ENCODE results near the gene GLYATL3. TPM values are rescaled to one million over a fixed set of nuclear protein-coding genes. Genes with fewer than 3 reads are reported as not detected.

GLYATL3 gene
- total RNA-seq, 2 experiments from 2014 or later: not detected

GRCh38 chr6:49526598-49526997, 26.9 kb downstream of the GLYATL3 start:
- Mint-ChIP-seq H3K9me3 (no peaks in the 10 kb centered on the region), H3K4me3 (no peak overlapping the region), H3K27me3 (peaks cover 5% of the 10 kb centered on the region), H3K4me1 (ENCODE audit: low read depth) (no peaks in the 10 kb centered on the region), H3K27ac (no peak overlapping the region), H3K36me3 (ENCODE audit: low read depth) (no peaks in the 10 kb centered on the region)
- ATAC-seq (no peak), DNase-seq (no peak)
- ChIA-PET POLR2A (no interaction called here), CTCF (no interaction called here)
- intact Hi-C loops (cut with micrococcal nuclease): no loop called here
- no peak for TF ChIP-seq CTCF (IDR thresholded peaks at IDR 0.05)

GRCh38 chr6:49527320-49527719, 27.6 kb downstream of the GLYATL3 start:
- Mint-ChIP-seq H3K9me3 (no peaks in the 10 kb centered on the region), H3K27ac (no peak overlapping the region), H3K4me1 (ENCODE audit: low read depth) (no peaks in the 10 kb centered on the region), H3K27me3 (peaks cover 6% of the 10 kb centered on the region), H3K4me3 (no peak overlapping the region), H3K36me3 (ENCODE audit: low read depth) (no peaks in the 10 kb centered on the region)
- no peak for ATAC-seq
- CTCF ChIA-PET: no interaction called here
- intact Hi-C loops (cut with micrococcal nuclease): no loop called here
- POLR2A ChIA-PET: no interaction called here
- no peak for DNase-seq
- no peak for TF ChIP-seq CTCF (IDR thresholded peaks at IDR 0.05)

- no peak overlapping the region for H3K4me3 Mint-ChIP-seq
- ChIA-PET POLR2A (no interaction called here), CTCF (interaction anchor here (4.2 kb wide), 1 partner anchor 79 kb away, joined by 64 read pairs; no protein-coding TSS in a partner anchor)
- no peaks in the 10 kb centered on the region for H3K4me1 Mint-ChIP-seq (ENCODE audit: low read depth)
- intact Hi-C loops (cut with micrococcal nuclease): no loop called here
- no peak overlapping the region for H3K27ac Mint-ChIP-seq
- H3K36me3 Mint-ChIP-seq (ENCODE audit: low read depth): no peaks in the 10 kb centered on the region
- no peaks in the 10 kb centered on the region for H3K9me3 Mint-ChIP-seq
- ATAC-seq (no peak), DNase-seq (no peak)
- peaks cover 6% of the 10 kb centered on the region for H3K27me3 Mint-ChIP-seq
- no peak for TF ChIP-seq CTCF (IDR thresholded peaks at IDR 0.05)
These were observed 28.8 kb downstream of the GLYATL3 start for GRCh38 chr6:49528571-49528970.

GRCh38 chr6:49530141-49530776, 30.5 kb downstream of the GLYATL3 start:
- DNase-seq (no peak), ATAC-seq (no peak)
- no peaks in the 10 kb centered on the region for H3K4me1 Mint-ChIP-seq (ENCODE audit: low read depth)
- H3K4me3 Mint-ChIP-seq: no peak overlapping the region
- H3K9me3 Mint-ChIP-seq: no peaks in the 10 kb centered on the region
- TF ChIP-seq CTCF (IDR thresholded peaks at IDR 0.05): no peak
- peaks cover 6% of the 10 kb centered on the region for H3K27me3 Mint-ChIP-seq
- intact Hi-C loops (cut with micrococcal nuclease): no loop called here
- ChIA-PET CTCF (interaction anchor here (2.5 to 4.2 kb wide), 3 partner anchors 21 to 93 kb away, joined by 7 to 64 read pairs (median 41); partner anchors contain the start of gene C6orf141), POLR2A (no interaction called here)
- H3K36me3 Mint-ChIP-seq (ENCODE audit: low read depth): no peaks in the 10 kb centered on the region
- H3K27ac Mint-ChIP-seq: no peak overlapping the region

- TF ChIP-seq CTCF (IDR thresholded peaks at IDR 0.05): peak; percentile 86
- POLR2A ChIA-PET: no interaction called here
These were observed 32.2 kb downstream of the GLYATL3 start for GRCh38 chr6:49531774-49532569.

More at GRCh38 chr6:49531774-49532569, 32.2 kb downstream of the GLYATL3 start:
- ATAC-seq (peak; percentile 74), DNase-seq (no peak)
- Mint-ChIP-seq H3K4me1 (ENCODE audit: low read depth) (no peaks in the 10 kb centered on the region), H3K27ac (no peak overlapping the region), H3K9me3 (no peaks in the 10 kb centered on the region), H3K36me3 (ENCODE audit: low read depth) (no peaks in the 10 kb centered on the region), H3K27me3 (peaks cover 4% of the 10 kb centered on the region), H3K4me3 (no peak overlapping the region)
- intact Hi-C loops (cut with micrococcal nuclease): loop anchor here (1.0 kb wide), 2 partner anchors 75 to 317 kb away; no protein-coding TSS in a partner anchor
- CTCF ChIA-PET: interaction anchor here (0.6 to 4.2 kb wide), 31 partner anchors 10 to 325 kb away, joined by 3 to 64 read pairs (median 5); partner anchors contain the start of gene C6orf141
